Stimulated activated CD8-positive, alpha-beta memory T cell treated with anti-CD3 and anti-CD28 coated beads, Interleukin-4, amount 100 ng/mL, for 24 hours (primary cell): ENCODE data around the gene TEAD1.

ENCODE experiments used
- DNase-seq: peaks from one replicate; pipeline ENCODE4 v3.0.0-alpha.2; 2020; ENCODE audit warnings: low read depth

TEAD1 gene

DNA sequence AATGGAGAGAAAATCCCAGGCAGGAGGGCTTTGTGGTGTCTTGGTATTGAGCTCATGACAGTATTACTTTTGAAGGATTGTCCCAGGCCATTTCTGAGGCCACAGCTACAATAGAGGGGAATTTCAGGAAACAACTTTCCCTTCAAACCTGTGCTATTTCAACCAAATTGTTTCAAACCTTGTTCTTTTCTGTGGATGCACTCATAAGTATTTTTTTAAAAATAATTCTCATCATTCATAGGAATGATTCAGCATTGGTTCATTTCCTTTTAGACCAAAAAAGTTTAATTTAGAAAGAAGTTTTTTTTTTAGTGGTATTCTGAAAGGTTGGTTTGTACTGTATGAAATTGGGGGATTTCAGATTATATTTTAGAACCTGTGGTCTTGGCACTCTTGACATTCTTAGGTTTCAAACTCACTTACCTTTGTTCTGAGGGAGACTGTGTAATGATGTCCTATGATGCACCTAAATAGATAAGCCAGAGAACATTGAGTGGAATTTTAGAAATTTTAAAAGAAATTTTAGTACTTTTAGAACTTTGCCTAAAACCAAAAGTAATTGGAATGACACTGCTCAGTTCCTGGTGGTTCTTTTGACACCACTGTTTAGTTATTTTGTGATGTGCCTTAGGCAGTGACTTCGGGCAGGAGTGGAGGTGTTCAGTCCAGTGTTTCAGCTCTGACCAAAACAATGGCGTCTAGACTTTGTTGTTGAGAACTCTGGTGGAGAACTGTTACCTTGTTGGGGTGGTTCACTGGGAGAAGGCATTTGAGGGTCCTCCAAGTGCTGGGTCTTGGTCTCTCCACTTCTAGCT, 12.2 kb downstream of the TEAD1 start:
- DNase-seq = no peak

DNA sequence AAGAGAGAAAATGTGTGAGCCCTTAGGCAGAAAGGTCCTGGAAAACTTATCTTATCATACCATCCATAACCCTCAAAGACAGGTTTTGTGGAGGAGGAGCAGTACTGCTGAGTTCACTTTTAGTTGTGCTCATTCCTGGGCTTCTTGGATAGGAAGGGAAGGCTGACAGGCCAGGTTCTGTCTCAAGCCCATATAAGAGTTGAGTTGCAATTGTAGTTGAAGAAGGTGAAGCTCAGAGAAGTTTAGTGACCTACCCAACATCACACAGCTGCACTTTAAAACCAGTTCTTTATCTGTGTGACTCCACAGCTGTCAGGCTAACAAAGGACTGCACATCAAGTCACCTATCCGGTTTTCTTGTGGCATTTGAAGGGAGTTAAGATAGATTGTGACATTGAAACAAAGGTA, 13.0 kb downstream of the TEAD1 start:
- no peak for DNase-seq

DNA sequence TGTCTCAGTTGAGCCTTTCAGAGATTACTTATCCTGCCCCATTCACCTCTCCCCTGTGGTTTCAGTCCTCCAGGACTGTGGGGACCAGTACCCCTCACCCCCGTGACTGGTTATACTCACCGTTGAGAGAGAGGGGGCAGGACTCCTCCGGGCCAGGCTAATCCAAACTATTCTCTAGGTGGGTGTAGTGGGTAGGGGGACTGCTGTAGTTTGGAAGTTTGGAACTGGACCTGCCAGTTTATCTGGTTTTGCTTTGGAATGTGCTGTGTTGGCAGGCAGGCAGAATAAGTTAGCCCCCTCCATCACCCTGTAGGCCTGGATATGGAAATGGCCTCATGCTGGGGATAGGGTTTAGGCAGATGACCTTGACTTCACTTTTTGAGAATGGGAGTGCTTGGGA, 13.5 kb downstream of the TEAD1 start:
- no peak for DNase-seq

DNA sequence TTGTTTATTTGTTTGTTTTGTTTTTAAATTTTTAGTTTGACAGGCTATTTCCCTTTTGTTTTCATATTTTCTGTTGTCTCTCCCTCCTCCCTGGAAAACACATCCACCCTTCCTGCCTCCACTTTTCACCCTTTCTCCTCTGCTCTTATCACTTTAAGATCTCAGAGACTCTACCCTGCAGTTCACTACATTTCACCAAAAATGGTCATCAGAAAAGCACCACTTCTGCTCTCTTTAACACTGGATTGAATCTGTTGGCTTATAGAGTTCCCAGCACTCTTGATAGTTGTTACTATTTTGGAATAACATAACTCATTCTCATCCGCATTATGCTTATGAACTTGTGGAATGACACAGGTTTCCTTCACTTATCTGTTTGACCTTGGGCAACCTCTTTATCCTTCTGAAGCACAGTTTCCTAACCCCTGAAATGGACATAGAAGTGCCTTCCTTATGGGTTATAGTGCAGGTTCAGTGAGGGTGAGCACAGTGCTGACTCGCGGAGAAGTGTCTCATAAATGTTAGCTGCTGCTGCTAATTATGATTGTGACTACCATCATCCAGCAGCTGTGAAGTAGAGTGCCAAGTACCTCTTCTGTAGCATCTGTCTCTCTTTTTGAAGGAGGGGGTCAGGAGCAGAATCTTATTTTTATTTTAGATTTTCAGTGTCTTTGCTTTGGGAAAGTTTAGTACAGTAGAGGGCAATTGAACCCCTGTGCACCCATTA, 15.0 kb downstream of the TEAD1 start:
- no peak for DNase-seq

GRCh38 chr11:12690663-12691062, 16.4 kb downstream of the TEAD1 start:
- DNase-seq = no peak

DNA sequence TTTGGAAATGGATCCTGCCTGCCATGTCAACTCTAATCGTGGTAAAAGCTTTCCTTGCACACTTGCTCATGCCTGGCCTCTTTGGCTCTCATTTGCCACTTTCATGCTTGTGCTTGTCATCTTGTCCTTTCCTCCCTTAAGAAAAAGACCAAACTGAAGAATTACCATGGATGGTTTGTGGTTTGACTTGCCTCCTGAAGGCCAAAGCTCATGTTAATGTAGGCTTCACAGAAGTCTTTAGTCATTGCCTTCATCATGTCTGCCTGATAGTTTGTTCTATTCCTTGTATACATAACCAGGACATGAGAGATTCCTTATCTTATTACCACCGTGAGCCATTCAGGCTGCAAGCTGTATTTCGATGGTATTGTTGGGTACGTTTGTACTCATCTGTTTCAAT, 17.3 kb downstream of the TEAD1 start:
- no peak for DNase-seq

GRCh38 chr11:12692229-12693075, 18.2 kb downstream of the TEAD1 start:
- DNase-seq = no peak

DNA sequence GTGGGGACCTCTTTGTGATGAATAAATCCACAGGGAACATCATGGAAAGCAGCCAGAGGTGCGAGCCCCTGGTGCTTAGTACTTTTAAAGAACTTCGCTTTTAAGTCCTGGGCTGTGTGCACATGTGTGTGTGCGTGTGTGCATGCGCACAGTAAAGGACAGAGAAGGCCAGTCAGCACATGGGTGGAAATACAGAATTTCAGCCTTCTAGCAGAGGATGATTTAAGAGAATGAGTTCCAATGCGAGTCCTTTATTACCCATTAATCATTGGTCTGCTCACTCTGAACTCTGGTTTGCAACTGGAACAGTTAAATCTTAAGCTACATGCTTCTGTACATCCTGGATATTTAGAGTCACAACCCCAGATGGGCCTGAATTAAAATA, 18.9 kb downstream of the TEAD1 start:
- no peak for DNase-seq

DNA sequence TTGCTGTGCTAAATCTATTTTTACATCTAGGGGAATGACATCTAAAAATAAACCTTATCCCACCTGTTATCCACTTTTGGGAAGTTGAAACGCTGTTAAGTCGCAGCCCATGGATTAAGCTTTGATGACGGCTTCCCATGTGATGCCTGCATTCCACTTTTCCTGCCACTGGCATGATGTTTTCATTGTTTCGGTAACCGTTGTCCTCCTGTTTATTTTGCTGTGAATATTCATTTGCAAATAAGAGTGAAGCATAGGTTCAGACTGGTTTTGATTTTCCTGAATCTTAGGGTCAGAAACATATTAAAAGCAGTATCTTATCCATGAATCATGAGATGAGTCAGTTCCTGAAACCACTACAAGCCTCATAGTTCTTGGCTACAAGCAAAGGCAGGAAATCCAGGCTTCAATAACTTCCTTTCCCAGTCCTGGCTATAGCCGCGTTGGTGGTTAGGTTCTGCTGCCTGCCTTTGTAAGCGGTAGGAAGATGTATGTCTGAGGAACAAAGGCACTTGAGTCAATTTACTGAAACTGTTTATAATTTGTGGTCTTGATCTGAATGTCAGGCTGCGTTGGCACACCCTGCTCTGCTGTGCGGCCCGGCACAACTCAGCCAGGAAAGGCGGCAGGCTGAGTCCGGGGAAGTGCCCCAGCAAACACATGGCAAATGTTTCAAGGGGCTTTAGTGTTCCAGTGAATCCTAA, 19.4 kb downstream of the TEAD1 start:
- DNase-seq = no peak

DNA sequence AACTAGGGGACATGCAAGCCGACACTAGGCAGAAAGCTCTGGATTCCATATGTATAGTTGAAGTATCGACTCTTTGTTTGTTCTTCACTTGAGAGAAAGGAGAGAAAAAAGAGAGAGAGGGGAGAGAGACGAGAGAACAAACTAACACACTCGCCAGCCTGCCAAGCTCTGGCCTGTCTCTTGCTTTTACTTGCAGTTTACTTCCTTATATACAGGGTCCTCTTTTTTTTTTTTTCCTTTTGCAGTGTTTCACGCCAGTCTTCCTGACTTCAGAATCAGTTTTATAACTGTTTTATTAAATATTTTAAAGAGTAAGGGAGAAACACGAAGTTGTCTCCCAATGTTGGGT, 19.9 kb downstream of the TEAD1 start:
- no peak for DNase-seq

DNA sequence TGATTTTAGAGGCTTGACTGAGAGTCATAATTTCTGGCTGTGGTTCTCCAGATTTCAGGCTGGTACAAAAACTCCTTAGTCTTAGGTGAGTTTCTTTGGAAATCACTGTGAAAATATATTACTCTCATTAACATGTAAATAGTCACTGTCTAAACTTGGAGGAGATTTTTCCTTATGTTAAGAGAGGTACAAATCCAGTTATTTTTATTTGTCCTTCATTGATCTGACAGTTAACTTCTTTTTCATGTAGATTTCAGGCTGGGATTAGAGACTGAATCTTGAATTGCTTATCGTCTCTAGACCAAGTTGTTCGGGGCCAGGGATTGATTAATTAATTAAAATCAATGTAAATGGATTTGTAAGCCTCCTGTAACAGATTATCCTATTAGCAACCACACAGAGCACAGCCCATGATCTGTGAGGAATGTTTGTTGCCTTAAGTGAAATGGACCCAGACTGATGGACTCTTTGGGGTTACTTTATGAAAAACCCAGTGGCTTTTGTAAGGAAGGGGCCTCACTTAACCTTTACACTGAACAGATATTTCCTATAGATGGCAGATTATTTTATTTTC, 21.1 kb downstream of the TEAD1 start:
- no peak for DNase-seq

GRCh38 chr11:12695873-12696272, 21.7 kb downstream of the TEAD1 start:
- no peak for DNase-seq

DNA sequence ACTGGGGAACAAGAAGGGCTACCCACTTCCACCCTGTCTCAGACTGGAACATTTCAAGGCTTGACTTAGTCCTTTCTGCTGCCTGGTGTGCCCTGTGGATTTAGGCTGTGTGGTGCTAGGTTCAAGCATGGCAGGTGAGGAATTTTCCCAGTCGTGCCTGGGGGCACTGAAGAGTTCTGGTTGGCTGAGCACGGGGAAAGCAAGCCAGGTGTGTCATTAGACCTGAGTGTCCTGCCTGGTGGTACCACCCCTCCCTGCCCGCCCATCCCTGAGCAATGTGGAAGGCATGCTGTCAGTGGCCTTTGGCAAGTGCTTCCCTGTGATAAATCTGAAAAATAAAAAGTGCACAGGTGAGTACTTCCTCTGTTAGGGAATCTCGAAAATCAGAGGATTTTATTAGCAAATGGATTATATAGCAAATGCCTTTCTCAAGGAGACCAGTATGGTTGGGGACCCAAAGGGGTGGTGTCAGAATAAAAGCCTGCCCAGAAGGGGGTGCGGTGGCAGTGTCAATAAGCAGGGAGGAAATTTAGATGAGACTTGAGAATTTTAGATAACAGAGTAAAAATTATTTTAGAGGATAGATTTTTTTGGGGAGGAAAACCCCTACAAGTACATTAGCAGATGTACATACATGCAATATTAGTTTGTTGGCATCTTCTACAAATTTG, 22.8 kb downstream of the TEAD1 start:
- no peak for DNase-seq

GRCh38 chr11:12698048-12698447, 23.8 kb downstream of the TEAD1 start:
- DNase-seq = no peak

DNA sequence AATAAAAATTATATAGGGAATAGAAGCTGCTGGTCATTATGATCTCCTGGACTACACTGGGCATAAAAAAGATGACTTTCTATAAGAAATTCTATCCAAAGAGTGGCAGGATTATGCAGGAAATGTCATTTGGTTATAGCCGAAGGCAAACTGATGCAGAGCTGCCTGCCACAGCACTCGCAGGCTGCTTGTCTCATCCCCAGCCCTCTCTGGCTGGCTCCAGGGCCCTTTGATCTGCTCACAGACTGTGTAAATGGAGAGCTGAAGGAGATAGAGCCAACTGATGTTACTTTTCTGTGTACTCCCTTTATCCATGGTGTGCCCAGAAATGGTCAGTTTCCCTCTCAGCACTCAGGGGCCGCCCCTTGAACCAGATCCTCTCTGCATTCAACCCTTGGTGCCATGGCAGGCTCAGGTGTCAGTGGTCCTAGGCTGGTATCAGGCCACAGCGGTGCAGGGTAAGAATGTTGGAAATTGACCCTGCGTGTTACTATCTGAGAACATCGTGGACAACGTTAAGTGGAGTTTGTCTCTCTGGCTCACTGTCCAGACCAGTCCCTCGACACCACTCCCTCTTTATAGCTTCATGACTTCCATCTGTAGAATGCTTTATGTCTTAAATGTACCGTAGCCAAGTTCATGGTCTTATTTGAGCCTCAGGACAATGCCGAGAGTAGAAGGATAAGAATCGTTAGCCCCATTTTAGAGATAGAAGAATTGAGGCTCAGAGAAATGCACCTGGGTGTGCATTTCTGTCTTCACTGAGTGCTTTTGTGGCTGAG, 27.8 kb downstream of the TEAD1 start:
- no peak for DNase-seq

- DNase-seq = no peak
These were observed 28.8 kb downstream of the TEAD1 start for GRCh38 chr11:12702999-12703453.

- DNase-seq = no peak
These were observed 29.8 kb downstream of the TEAD1 start for GRCh38 chr11:12704049-12704448.

DNA sequence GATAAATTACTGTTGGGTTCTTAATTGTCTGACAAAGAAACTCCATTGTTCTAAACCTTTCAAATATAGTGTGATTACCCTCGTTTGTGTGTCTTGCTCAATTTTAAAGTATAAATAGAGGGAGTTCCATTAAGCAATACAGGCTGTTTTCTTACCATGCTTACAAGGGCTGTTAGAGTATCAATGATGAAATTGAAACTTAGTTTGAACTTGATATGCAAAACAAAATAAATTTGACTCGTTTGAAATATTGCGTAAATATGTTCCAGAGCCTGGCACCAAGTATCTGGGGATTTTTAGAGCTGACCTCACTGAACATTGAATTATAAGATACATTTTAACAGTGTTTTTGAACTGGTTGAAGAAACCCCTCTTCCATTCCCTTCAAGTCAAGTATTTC, 31.7 kb downstream of the TEAD1 start:
- no peak for DNase-seq

DNA sequence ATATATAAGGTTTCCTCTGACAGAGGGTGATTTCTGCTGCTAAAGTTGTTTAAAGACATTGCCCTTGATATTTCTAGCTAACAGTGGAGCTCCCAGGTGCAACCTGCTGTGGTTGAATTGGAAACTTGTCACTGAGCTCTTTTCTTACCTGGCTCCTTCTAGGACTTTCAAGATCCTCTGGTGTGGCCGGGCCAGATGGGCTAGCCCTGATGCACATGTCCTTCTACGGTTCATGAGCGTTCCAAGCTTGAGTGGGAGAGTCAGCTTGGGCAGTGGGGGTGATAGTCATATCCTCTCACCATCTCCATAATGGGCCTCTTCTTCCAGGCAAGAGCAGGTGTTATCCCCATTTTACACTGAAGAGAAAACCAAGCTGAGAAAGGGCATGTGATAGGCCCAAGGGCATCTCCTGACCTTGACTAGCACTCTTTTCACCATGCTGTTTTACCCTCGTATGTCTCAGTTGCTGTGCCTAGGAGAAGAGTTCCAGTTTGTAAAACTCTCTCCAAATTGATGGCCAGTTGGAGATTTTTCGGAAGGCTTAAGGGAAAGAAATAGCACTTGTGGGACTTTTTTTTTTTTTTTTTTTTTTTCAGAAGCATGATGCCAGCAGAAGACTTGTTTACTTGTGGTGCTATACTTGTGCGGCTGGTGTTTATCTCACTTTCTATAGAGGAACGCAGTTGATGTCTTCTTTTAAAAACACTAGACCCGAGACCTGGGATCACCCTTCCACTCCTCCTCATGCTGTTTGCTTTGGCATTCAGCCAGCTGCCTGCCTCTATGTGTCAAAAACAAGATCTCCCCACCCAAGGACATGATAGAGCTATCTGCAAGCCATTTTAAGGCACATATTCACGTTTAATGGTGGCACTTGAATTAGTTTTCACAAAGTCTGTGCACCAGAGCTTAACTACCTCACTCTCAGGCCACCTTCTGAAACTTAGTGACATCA, 32.6 kb downstream of the TEAD1 start:
- DNase-seq = no peak
